ENCODE data around the gene SPTLC3. TPM values are rescaled to one million over a fixed set of nuclear protein-coding genes. Genes with fewer than 3 reads are reported as not detected.

SPTLC3 gene
- total and polyA plus RNA-seq, 2 experiments from 2014 or later, result 0.52 to 0.66 TPM

DNA sequence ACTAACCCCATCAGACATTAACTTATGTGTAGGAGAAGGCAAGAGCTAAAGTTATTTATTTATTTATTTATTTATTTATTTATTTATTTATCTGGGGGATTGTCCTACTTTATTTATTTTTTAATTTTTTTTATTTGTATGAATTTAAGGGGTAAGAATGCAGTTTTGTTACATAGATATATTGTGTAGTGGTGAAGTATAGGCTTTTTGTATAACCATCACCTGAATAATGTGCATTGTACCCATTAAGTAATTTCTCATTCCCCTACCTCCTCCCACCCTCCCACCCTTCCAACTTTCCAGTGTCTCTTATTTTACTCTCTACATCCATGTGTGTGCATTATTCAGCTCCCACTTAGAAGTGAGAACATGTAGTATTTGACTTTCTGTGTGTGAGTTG, 51.6 kb downstream of the SPTLC3 start:
- H3K27me3 ChIP-seq (ENCODE audit: insufficient read depth), result no peaks in the 10 kb centered on the region
- H3K79me2 ChIP-seq (replicated peaks; ENCODE audit: insufficient read depth), result no peaks in the 10 kb centered on the region
- Mint-ChIP-seq H3K4me1 (peaks cover 26% of the 10 kb centered on the region), H3K36me3 (ENCODE audit: low read depth) (no peaks in the 10 kb centered on the region), H3K27ac (no peak overlapping the region), H3K27me3 (ENCODE audit: insufficient read depth, low read depth, poor library complexity) (no peaks in the 10 kb centered on the region), H3K4me3 (no peak overlapping the region), H3K9me3 (no peaks in the 10 kb centered on the region)
- H3K27ac ChIP-seq (ENCODE audit: low read depth), result no peak overlapping the region
- H3K36me3 ChIP-seq (ENCODE audit: insufficient read depth), result no peaks in the 10 kb centered on the region
- no peaks in the 10 kb centered on the region for H3F3A ChIP-seq (replicated peaks; ENCODE audit: low read depth)
- DNase-seq (ENCODE audit: low spot score) (no peak), ATAC-seq (no peak)
- peaks cover 22% of the 10 kb centered on the region for H3K4me1 ChIP-seq (ENCODE audit: insufficient read depth)
- H3K9me2 ChIP-seq (ENCODE audit: insufficient read depth), result no peaks in the 10 kb centered on the region; the same call in 1 of the 2 replicates
- H3K4me3 ChIP-seq, result no peak overlapping the region
- TF ChIP-seq POLR2AphosphoS5 (IDR thresholded peaks at IDR 0.05; ENCODE audit: low read depth) (no peak), NANOG (IDR thresholded peaks at IDR 0.05; ENCODE audit: borderline replicate concordance) (no peak), JUNB (IDR thresholded peaks at IDR 0.05; ENCODE audit: unreplicated experiment) (no peak), ZNF331 (CRISPR knock-in tag; IDR thresholded peaks at IDR 0.05; ENCODE audit: low read depth) (no peak), EZH2 (IDR thresholded peaks at IDR 0.05; ENCODE audit: low read depth, unreplicated experiment) (no peak), STAT1 (IDR thresholded peaks at IDR 0.05; ENCODE audit: unreplicated experiment) (no peak), EZH2phosphoT487 (IDR thresholded peaks at IDR 0.05; ENCODE audit: unreplicated experiment) (no peak), CREB1 (CRISPR knock-in tag; IDR thresholded peaks at IDR 0.05; ENCODE audit: low read depth) (no peak), ZNF114 (CRISPR knock-in tag; IDR thresholded peaks at IDR 0.05) (no peak)
- TF ChIP-seq, protein P1, sequence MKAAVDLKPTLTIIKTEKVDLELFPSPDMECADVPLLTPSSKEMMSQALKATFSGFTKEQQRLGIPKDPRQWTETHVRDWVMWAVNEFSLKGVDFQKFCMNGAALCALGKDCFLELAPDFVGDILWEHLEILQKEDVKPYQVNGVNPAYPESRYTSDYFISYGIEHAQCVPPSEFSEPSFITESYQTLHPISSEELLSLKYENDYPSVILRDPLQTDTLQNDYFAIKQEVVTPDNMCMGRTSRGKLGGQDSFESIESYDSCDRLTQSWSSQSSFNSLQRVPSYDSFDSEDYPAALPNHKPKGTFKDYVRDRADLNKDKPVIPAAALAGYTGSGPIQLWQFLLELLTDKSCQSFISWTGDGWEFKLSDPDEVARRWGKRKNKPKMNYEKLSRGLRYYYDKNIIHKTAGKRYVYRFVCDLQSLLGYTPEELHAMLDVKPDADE (IDR thresholded peaks at IDR 0.05), result no peak
- TF ChIP-seq, protein P2, sequence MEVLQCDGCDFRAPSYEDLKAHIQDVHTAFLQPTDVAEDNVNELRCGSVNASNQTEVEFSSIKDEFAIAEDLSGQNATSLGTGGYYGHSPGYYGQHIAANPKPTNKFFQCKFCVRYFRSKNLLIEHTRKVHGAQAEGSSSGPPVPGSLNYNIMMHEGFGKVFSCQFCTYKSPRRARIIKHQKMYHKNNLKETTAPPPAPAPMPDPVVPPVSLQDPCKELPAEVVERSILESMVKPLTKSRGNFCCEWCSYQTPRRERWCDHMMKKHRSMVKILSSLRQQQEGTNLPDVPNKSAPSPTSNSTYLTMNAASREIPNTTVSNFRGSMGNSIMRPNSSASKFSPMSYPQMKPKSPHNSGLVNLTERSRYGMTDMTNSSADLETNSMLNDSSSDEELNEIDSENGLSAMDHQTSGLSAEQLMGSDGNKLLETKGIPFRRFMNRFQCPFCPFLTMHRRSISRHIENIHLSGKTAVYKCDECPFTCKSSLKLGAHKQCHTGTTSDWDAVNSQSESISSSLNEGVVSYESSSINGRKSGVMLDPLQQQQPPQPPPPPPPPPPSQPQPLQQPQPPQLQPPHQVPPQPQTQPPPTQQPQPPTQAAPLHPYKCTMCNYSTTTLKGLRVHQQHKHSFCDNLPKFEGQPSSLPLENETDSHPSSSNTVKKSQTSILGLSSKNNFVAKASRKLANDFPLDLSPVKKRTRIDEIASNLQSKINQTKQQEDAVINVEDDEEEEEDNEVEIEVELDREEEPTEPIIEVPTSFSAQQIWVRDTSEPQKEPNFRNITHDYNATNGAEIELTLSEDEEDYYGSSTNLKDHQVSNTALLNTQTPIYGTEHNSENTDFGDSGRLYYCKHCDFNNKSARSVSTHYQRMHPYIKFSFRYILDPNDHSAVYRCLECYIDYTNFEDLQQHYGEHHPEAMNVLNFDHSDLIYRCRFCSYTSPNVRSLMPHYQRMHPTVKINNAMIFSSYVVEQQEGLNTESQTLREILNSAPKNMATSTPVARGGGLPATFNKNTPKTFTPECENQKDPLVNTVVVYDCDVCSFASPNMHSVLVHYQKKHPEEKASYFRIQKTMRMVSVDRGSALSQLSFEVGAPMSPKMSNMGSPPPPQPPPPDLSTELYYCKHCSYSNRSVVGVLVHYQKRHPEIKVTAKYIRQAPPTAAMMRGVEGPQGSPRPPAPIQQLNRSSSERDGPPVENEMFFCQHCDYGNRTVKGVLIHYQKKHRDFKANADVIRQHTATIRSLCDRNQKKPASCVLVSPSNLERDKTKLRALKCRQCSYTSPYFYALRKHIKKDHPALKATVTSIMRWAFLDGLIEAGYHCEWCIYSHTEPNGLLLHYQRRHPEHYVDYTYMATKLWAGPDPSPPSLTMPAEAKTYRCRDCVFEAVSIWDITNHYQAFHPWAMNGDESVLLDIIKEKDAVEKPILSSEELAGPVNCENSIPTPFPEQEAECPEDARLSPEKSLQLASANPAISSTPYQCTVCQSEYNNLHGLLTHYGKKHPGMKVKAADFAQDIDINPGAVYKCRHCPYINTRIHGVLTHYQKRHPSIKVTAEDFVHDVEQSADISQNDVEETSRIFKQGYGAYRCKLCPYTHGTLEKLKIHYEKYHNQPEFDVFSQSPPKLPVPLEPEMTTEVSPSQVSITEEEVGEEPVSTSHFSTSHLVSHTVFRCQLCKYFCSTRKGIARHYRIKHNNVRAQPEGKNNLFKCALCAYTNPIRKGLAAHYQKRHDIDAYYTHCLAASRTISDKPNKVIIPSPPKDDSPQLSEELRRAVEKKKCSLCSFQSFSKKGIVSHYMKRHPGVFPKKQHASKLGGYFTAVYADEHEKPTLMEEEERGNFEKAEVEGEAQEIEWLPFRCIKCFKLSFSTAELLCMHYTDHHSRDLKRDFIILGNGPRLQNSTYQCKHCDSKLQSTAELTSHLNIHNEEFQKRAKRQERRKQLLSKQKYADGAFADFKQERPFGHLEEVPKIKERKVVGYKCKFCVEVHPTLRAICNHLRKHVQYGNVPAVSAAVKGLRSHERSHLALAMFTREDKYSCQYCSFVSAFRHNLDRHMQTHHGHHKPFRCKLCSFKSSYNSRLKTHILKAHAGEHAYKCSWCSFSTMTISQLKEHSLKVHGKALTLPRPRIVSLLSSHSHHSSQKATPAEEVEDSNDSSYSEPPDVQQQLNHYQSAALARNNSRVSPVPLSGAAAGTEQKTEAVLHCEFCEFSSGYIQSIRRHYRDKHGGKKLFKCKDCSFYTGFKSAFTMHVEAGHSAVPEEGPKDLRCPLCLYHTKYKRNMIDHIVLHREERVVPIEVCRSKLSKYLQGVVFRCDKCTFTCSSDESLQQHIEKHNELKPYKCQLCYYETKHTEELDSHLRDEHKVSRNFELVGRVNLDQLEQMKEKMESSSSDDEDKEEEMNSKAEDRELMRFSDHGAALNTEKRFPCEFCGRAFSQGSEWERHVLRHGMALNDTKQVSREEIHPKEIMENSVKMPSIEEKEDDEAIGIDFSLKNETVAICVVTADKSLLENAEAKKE (CRISPR knock-in tag; IDR thresholded peaks at IDR 0.05), result no peak
- TF ChIP-seq, protein P3, sequence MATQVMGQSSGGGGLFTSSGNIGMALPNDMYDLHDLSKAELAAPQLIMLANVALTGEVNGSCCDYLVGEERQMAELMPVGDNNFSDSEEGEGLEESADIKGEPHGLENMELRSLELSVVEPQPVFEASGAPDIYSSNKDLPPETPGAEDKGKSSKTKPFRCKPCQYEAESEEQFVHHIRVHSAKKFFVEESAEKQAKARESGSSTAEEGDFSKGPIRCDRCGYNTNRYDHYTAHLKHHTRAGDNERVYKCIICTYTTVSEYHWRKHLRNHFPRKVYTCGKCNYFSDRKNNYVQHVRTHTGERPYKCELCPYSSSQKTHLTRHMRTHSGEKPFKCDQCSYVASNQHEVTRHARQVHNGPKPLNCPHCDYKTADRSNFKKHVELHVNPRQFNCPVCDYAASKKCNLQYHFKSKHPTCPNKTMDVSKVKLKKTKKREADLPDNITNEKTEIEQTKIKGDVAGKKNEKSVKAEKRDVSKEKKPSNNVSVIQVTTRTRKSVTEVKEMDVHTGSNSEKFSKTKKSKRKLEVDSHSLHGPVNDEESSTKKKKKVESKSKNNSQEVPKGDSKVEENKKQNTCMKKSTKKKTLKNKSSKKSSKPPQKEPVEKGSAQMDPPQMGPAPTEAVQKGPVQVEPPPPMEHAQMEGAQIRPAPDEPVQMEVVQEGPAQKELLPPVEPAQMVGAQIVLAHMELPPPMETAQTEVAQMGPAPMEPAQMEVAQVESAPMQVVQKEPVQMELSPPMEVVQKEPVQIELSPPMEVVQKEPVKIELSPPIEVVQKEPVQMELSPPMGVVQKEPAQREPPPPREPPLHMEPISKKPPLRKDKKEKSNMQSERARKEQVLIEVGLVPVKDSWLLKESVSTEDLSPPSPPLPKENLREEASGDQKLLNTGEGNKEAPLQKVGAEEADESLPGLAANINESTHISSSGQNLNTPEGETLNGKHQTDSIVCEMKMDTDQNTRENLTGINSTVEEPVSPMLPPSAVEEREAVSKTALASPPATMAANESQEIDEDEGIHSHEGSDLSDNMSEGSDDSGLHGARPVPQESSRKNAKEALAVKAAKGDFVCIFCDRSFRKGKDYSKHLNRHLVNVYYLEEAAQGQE (IDR thresholded peaks at IDR 0.05; ENCODE audit: unreplicated experiment), result no peak
- TF ChIP-seq, protein P4, sequence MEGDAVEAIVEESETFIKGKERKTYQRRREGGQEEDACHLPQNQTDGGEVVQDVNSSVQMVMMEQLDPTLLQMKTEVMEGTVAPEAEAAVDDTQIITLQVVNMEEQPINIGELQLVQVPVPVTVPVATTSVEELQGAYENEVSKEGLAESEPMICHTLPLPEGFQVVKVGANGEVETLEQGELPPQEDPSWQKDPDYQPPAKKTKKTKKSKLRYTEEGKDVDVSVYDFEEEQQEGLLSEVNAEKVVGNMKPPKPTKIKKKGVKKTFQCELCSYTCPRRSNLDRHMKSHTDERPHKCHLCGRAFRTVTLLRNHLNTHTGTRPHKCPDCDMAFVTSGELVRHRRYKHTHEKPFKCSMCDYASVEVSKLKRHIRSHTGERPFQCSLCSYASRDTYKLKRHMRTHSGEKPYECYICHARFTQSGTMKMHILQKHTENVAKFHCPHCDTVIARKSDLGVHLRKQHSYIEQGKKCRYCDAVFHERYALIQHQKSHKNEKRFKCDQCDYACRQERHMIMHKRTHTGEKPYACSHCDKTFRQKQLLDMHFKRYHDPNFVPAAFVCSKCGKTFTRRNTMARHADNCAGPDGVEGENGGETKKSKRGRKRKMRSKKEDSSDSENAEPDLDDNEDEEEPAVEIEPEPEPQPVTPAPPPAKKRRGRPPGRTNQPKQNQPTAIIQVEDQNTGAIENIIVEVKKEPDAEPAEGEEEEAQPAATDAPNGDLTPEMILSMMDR (conservative IDR thresholded peaks at IDR 0.05; ENCODE audit: low read depth in 2 of 2), result no peak
- no peak overlapping the region for H3K4me2 ChIP-seq
- no peaks in the 10 kb centered on the region for H4K20me1 ChIP-seq (replicated peaks; ENCODE audit: insufficient read depth)
- no peak overlapping the region for H2AFZ ChIP-seq
